ENCODE results near the gene GPR137.

DNA sequence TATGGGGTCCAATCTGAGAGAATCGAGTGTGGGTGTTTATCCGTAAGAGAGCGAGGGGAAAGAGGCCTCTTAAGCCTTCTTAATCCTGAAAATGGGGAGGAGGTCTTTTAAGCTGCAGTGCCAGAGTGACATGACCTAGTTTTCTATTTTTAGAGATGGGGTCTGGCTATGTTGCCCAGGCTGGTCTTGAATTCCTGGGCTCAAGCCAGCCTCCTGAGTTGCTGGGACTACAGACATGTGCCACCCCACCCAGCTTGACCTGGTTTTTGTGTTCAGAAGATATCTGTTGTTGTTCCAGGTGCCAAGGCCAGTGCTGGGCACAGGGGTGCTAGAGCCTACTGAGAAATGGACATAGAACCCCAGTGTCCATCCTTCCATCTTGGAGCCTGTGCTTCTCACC, 2.6 kb upstream of the GPR137 start:
- TF ChIP-seq, protein P1, sequence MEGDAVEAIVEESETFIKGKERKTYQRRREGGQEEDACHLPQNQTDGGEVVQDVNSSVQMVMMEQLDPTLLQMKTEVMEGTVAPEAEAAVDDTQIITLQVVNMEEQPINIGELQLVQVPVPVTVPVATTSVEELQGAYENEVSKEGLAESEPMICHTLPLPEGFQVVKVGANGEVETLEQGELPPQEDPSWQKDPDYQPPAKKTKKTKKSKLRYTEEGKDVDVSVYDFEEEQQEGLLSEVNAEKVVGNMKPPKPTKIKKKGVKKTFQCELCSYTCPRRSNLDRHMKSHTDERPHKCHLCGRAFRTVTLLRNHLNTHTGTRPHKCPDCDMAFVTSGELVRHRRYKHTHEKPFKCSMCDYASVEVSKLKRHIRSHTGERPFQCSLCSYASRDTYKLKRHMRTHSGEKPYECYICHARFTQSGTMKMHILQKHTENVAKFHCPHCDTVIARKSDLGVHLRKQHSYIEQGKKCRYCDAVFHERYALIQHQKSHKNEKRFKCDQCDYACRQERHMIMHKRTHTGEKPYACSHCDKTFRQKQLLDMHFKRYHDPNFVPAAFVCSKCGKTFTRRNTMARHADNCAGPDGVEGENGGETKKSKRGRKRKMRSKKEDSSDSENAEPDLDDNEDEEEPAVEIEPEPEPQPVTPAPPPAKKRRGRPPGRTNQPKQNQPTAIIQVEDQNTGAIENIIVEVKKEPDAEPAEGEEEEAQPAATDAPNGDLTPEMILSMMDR (IDR thresholded peaks at IDR 0.05; ENCODE audit: low read depth, low read length, missing input control), result no peak
- no peak for TF ChIP-seq TAF1 (conservative IDR thresholded peaks at IDR 0.05)
- TF ChIP-seq RXRA (IDR thresholded peaks at IDR 0.05), result no peak
- TF ChIP-seq SP1 (IDR thresholded peaks at IDR 0.05), result no peak
- TF ChIP-seq JUND (IDR thresholded peaks at IDR 0.05), result no peak
- TF ChIP-seq, protein P2, sequence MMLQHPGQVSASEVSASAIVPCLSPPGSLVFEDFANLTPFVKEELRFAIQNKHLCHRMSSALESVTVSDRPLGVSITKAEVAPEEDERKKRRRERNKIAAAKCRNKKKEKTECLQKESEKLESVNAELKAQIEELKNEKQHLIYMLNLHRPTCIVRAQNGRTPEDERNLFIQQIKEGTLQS (IDR thresholded peaks at IDR 0.05), result no peak
- no peak for TF ChIP-seq RAD21 (IDR thresholded peaks at IDR 0.05)
